Body of pancreas (tissue), 4 donors: Measurements from ENCODE around the gene EAF1. TPM values are rescaled to one million over a fixed set of nuclear protein-coding genes. Genes with fewer than 3 reads are reported as not detected.

Source experiments
- ATAC-seq: fragments of 150-250 bp; one replicate; pipeline ENCODE4 v1.9.1; 2016
- DNase-seq, 4 donors: peaks; one replicate each; pipeline ENCODE4 v3.0.0-alpha.2; 2019
- H3K27ac ChIP-seq, 4 donors: fragments of 200-600 bp; sonication (generic); 1 replicate in 3 of 4; 2 replicates in 1 of 4; pipeline versions ENCODE4 v1.5.1 to v1.6.1; 2016 to 2019; ENCODE audit warnings: mild to moderate bottlenecking in 1 of 4, mixed read lengths in 1 of 4, moderate library complexity in 1 of 4
- H3K27me3 ChIP-seq, 2 donors: fragments of 200-600 bp; sonication (generic); one replicate each; pipeline ENCODE4 v1.6.0; 2016; ENCODE audit warnings: mild to moderate bottlenecking in 1 of 2
- H3K36me3 ChIP-seq, 2 donors: fragments of 200-600 bp; sonication (generic); replicated peaks in 1 of 2; 2 replicates each; pipeline ENCODE4 v1.5.1; 2016; ENCODE audit warnings: low read depth in 2 of 2; ENCODE audit not compliant: insufficient read depth in 1 of 2
- H3K4me1 ChIP-seq: fragments of 200-600 bp; sonication (generic); one replicate; pipeline ENCODE4 v1.6.0; 2016
- H3K4me3 ChIP-seq, 2 donors: fragments of 200-600 bp; sonication (generic); 1 replicate in 1 of 2; 2 replicates in 1 of 2; pipeline ENCODE4 v1.5.1; 2016 to 2019
- H3K9me3 ChIP-seq, 3 donors: fragments of 200-600 bp; sonication (generic); 1 replicate in 2 of 3; 2 replicates in 1 of 3; pipeline ENCODE4 v1.5.1; 2016
- POLR2A ChIP-seq, 3 donors: fragments of 450-650 bp; IDR thresholded peaks; one replicate each; pipeline ENCODE4 v1.6.1; 2016; ENCODE audit warnings: antibody characterized with exemption in 3 of 3, mild to moderate bottlenecking in 2 of 3
- WGBS, 2 donors: methylation state at CpG; one replicate each; pipeline ENCODE4 v1.1.5; 2017; 5-methylcytosine and 5-hydroxymethylcytosine counted together
- intact Hi-C: fragments of 100-400 bp; cut with DNase I; formaldehyde crosslinking; loops from one replicate; pipeline ENCODE4 v1.15.1; 2023
- total RNA-seq, 2 donors: library from RNA; depleted of rRNA; stranded (reverse); fragments of >200 nt; gene quantifications; one replicate each; pipeline ENCODE4 v1.1.0, GENCODE V29; 2016
- TF ChIP-seq, protein P1 (sequence below), 7 experiments: fragments of 450-650 bp in 4 of 7; fragments of 200-600 bp in 3 of 7; sonication (generic) in 3 of 7; IDR thresholded peaks; one replicate each; pipeline ENCODE4 v1.5.1; 2016 to 2019; ENCODE audit warnings: antibody characterized with exemption in 7 of 7

EAF1 gene
- 10 to 100 TPM in 1 of 2 donors, 1 to 10 TPM in 1; 9.1 to 12.9 TPM for total RNA-seq

DNA sequence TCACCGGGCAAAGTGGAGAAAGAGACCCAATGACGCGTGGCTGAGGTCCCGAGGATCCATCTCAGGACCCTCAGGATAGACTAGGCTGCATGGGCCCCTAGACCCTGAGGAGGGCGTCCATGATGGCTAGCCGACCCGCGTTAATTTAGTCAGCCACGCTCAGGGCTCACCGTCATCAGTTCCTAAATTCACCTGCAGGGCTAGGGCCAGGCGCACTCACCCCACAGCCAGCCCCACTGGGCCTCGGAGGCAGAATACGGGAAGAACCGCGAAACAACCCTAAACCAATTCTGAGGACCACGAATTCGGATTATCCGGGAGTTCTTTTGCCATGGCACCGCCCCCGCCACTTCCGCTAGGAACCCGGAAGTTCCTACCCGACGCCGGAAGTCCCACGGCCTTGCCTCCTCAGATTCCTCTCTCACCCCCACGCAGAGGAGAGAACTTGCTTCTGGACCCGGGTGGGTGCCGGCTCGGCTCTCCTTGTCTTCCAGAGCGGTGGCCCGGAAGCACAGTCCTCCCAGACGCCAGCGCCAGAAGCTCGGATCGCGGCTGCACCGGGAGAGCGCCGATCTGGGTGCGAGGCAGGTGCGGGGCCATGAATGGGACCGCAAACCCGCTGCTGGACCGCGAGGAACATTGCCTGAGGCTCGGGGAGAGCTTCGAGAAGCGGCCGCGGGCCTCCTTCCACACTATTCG lies at the start of gene EAF1, which contains the start of gene METTL6:
Gene EAF1, plus strand, starts transcription at position 417 of the 699 bp plus-strand sequence. Its CDS starts 182 bp downstream, at position 599.
Gene METTL6, minus strand, starts transcription at position 363 of the 699 bp plus-strand sequence. CDS start 1,033 bp downstream, outside the sequence.
- peak; percentile 85 for ATAC-seq
- peak within 1 kb of the TSS; percentile 21 to 80 (median 66) for H3K27ac ChIP-seq

DNA sequence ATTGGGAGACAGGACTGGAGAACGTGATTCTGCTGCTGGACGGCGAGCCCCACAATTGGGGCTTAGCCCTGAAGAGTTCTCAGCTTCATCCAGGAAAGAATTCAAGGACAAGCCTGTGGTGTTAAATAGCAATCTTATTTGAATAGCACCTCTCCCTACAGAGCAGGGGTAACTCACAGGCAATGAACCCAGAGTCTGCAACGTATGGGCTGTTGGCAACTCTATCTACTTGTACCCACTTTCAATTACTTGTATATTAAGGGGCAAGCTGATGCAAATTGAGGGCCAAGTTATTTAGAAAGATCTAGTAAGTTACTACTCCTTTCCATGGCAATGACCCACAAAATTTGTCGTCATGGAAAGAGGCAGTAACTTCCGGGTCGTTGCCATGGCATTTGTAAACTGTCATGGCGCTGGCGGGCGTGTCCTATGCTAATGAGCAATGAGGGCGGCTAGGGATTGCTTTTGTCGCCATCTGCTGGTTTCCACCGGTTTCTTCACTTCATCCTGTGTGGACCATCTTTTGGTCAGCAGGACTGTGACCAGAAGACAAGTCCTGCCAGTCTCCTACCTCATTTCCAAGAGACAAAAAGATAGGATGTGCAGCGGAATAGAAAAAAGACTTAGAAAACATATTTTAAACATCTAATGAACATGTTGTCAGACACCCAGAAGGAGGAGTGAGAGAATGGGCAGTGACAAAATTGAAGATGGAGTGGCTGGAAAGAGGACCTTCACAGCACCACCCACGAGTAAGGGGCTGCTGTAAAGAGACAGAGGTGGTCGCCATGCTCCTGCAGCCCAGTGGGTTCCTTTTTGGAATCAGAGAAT lies 49.2 kb upstream of the EAF1 start:
- H3K27ac ChIP-seq = peak overlapping the region; percentile 25 to 68 (median 46)
- peaks cover 6% of the 10 kb centered on the region for H3K4me1 ChIP-seq
- H3K36me3 ChIP-seq = no peaks in the 10 kb centered on the region
- intact Hi-C loops = no loop called here
- DNase-seq = peak; percentile 96 to 98 (median 98)
- H3K4me3 ChIP-seq = no peak overlapping the region
- ATAC-seq = peak; percentile 99
- no peaks in the 10 kb centered on the region for H3K27me3 ChIP-seq
- WGBS, 2 donors = 16 to 17% methylated on average over 16 of the region's 16 CpGs
- TF ChIP-seq POLR2A (IDR thresholded peaks at IDR 0.05) = no peak
- TF ChIP-seq, protein P1, sequence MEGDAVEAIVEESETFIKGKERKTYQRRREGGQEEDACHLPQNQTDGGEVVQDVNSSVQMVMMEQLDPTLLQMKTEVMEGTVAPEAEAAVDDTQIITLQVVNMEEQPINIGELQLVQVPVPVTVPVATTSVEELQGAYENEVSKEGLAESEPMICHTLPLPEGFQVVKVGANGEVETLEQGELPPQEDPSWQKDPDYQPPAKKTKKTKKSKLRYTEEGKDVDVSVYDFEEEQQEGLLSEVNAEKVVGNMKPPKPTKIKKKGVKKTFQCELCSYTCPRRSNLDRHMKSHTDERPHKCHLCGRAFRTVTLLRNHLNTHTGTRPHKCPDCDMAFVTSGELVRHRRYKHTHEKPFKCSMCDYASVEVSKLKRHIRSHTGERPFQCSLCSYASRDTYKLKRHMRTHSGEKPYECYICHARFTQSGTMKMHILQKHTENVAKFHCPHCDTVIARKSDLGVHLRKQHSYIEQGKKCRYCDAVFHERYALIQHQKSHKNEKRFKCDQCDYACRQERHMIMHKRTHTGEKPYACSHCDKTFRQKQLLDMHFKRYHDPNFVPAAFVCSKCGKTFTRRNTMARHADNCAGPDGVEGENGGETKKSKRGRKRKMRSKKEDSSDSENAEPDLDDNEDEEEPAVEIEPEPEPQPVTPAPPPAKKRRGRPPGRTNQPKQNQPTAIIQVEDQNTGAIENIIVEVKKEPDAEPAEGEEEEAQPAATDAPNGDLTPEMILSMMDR (IDR thresholded peaks at IDR 0.05) = peak; percentile 51 to 94 (median 92)
- H3K9me3 ChIP-seq = no peaks in the 10 kb centered on the region

More for the DNA sequence above, at the start of gene EAF1, which contains the start of gene METTL6:
- Histone ChIP-seq H3K36me3 (peaks cover 0 to 2% of the 10 kb centered on the region in 2 donors), H3K4me1 (peaks cover 22% of the 10 kb centered on the region), H3K4me3 (peak within 1 kb of the TSS; percentile 64 to 83), H3K9me3 (no peaks in the 10 kb centered on the region), H3K27me3 (no peaks in the 10 kb centered on the region)
- 0% methylated on average over 10 to 50 of the region's 52 CpGs for WGBS, 2 donors
- peak; percentile 77 to 84 (median 82) for DNase-seq
- intact Hi-C loops = no loop called here
- TF ChIP-seq, protein P1 (IDR thresholded peaks at IDR 0.05) = peak in 3 of 7 experiments; percentile 25 to 35 (median 32)
- TF ChIP-seq POLR2A (IDR thresholded peaks at IDR 0.05) = peak in 2 of 3 donors; percentile 55 to 59

DNA sequence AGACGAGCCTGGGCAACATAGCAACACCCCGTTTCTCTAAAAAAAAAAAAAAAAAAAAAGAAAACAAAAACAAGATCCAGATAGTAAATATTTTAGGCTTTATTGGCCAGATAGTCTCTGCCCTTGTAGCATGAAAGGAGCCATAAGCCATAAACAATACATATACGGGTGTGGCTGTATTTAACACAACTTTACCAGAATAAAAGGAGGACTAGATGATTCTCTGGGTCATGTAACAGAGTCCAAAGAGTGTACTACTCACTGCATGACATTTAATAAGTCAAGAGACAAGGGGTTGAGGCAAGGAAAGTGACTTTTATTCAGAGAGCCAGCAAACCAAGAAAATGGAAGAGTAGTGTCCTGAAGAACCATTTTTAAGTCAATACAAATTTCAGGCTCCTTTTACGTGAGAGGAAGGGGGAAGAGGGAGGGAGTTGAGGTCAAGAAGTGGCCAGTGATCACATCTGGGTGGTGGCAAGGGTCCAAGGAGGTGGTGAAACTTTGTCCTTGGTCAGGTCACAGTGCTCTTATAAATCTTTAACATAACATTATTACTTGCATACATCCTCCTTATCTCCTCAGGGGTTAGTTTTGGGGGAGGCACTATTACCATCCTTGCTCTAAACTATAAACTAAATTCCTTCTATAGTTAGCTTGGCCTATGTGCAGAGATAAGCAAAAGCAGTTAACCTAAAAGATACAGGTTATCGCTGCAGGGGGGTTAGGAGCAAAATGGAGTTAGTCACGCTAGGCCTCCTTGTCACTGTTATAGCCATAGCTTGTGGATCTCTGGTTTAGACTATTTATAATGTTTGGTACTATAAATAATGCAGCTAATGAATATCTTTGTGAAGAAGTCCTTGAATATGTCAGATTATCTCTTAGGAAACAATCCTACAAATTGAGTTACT lies 46.2 kb upstream of the EAF1 start:
- Histone ChIP-seq H3K36me3 (no peaks in the 10 kb centered on the region), H3K4me3 (no peak overlapping the region), H3K27me3 (no peaks in the 10 kb centered on the region), H3K9me3 (no peaks in the 10 kb centered on the region), H3K27ac (no peak overlapping the region), H3K4me1 (peaks cover 6% of the 10 kb centered on the region)
- intact Hi-C loops = loop anchor here (5.0 kb wide), 1 partner anchor 114 kb away; no protein-coding TSS in a partner anchor
- DNase-seq (no peak), ATAC-seq (no peak)
- WGBS, 2 donors = 58 to 61% methylated on average over 6 of the region's 6 CpGs
- TF ChIP-seq POLR2A (IDR thresholded peaks at IDR 0.05) = no peak
- TF ChIP-seq, protein P1 (IDR thresholded peaks at IDR 0.05) = no peak

DNA sequence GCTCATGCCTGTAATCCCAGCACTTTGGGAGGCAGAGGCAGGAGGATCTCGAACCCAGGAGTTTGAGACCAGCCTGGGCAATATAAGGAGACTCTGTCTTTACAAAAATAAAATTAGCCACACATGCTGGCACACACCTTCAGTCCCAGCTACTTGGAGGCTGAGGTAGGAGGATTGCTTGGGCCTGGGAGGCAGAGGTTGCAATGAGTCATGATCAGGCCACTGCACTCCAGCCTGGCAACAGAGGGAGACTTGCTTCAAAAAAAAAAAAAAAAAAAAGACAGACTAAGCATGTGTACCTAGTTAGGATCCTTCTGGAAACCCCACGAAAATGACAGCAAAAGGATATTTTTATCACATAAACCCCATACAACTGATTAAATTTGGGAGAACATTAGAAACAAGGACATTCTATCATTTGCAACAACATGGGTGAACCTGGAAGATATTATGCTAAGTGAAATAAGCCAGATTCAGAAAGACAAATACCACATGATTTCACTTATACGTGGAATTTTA lies 44.9 kb upstream of the EAF1 start:
- Histone ChIP-seq H3K9me3 (no peaks in the 10 kb centered on the region), H3K36me3 (no peaks in the 10 kb centered on the region), H3K27ac (no peak overlapping the region), H3K27me3 (no peaks in the 10 kb centered on the region), H3K4me3 (no peak overlapping the region), H3K4me1 (peaks cover 6% of the 10 kb centered on the region)
- intact Hi-C loops = loop anchor here (5.0 kb wide), 1 partner anchor 115 kb away; no protein-coding TSS in a partner anchor
- 67 to 74% methylated on average over 3 of the region's 3 CpGs for WGBS, 2 donors
- TF ChIP-seq, protein P1 (IDR thresholded peaks at IDR 0.05) = no peak
- TF ChIP-seq POLR2A (IDR thresholded peaks at IDR 0.05) = no peak
- DNase-seq (no peak), ATAC-seq (no peak)
